WERI-Rb-1 (cell line): Measurements from ENCODE around the gene KIAA0232.

Experiments
- DNase-seq: peaks from one replicate; pipeline ENCODE4 v3.0.0-alpha.2; 2020
- H3K27ac ChIP-seq: fragments of 250-450 bp; sonication (Bioruptor Pico); 2 replicates; pipeline ENCODE4 v1.5.1; 2020; ENCODE audit warnings: mild to moderate bottlenecking, moderate library complexity
- H3K27me3 ChIP-seq: fragments of 250-450 bp; sonication (Bioruptor Pico); 2 replicates; pipeline ENCODE4 v1.5.1; 2021; ENCODE audit warnings: mild to moderate bottlenecking, low read depth, moderate library complexity; ENCODE audit not compliant: insufficient read depth, severe bottlenecking
- H3K36me3 ChIP-seq: fragments of 250-450 bp; sonication (Bioruptor Pico); 2 replicates; pipeline ENCODE4 v1.5.1; 2020; ENCODE audit warnings: mild to moderate bottlenecking, moderate library complexity
- H3K4me3 ChIP-seq: 2 replicates; pipeline ENCODE4 v1.5.1; 2011; ENCODE audit warnings: low read depth, mild to moderate bottlenecking, control low read depth, low read length
- H3K9me3 ChIP-seq: fragments of 250-450 bp; sonication (Bioruptor Pico); 2 replicates; pipeline ENCODE4 v1.5.1; 2021; ENCODE audit warnings: mild to moderate bottlenecking, moderate library complexity; ENCODE audit not compliant: severe bottlenecking
- CTCF ChIP-seq: IDR thresholded peaks from 2 replicates; pipeline ENCODE4 v1.5.1; 2011; ENCODE audit warnings: low read depth, mild to moderate bottlenecking, control low read depth, inconsistent platforms, low read length

KIAA0232 gene

DNA sequence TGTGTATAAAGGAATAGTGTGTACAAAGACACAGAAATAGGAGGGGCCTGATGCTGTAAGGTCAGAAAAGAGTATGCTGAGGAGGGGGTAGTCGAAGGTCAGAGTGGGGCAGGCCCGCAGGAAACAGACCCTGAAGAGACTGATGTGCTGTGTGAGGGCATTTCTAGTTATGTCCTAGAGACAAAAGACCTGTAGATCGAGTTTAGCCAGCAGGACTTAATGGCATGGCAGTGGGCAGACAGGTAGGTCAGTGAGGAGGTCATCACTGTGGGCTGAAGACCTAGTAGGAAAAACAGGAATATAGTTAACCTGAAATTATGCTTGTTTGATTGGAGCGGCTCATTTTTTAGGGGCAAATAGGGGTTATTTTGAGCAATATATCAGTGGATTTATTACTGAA, 57.1 kb downstream of the KIAA0232 start:
- no peak overlapping the region for H3K4me3 ChIP-seq
- H3K27me3 ChIP-seq, result no peaks in the 10 kb centered on the region
- H3K9me3 ChIP-seq, result no peaks in the 10 kb centered on the region
- no peak for DNase-seq
- H3K36me3 ChIP-seq, result peaks cover 39% of the 10 kb centered on the region
- H3K27ac ChIP-seq, result no peak overlapping the region
- TF ChIP-seq CTCF, result no peak

DNA sequence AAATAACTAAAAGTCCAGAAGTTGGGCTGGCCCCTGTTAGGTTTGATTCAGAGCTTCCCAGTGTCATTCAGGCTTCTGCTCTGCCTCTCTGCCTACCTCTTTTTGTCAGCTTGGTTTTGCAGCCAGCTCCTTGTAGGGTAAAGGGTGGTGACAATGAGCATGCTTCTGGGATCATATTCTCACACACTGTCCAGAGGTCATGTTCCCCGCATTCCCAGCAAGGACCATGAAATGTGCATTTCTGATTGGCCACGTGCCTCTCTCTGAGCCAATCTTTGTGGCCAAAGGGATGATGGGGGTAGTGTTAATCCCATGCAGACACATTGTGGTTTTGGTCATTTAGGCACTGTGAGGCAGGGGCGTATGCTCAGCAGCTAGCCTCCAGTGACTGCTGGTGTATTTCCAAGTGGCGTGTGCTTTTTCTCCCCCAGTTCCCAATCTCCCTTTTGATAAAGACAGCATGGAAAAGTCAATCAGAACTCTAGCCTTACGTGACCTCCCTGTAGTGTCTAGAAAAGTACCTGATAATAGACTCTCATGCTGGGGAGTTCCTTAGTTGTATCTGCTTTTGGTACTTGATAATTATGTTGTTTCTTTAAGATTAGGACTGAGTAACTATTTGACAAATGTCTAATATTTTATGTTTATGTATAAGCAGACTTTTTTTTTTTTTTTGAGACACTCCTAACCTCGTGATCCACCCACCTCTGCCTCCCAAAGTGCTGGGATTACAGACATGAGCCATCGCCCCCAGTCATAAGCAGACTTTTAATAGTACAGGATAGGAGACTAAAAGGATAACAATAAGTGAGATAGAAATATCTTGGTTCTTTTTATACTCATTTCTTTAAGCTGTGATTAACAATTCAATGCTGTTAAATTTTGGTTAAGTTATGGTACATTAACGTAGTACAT, 57.8 kb downstream of the KIAA0232 start:
- H3K9me3 ChIP-seq, result no peaks in the 10 kb centered on the region
- H3K27me3 ChIP-seq, result no peaks in the 10 kb centered on the region
- peaks cover 39% of the 10 kb centered on the region for H3K36me3 ChIP-seq
- H3K27ac ChIP-seq, result no peak overlapping the region
- DNase-seq, result no peak
- no peak for TF ChIP-seq CTCF
- no peak overlapping the region for H3K4me3 ChIP-seq

- no peak overlapping the region for H3K27ac ChIP-seq
- H3K9me3 ChIP-seq, result no peaks in the 10 kb centered on the region
- DNase-seq, result peak; percentile 36
- H3K36me3 ChIP-seq, result peaks cover 63% of the 10 kb centered on the region
- no peaks in the 10 kb centered on the region for H3K27me3 ChIP-seq
- no peak overlapping the region for H3K4me3 ChIP-seq
- no peak for TF ChIP-seq CTCF
Measured at GRCh38 chr4:6845027-6845426, 62.5 kb downstream of the KIAA0232 start.

DNA sequence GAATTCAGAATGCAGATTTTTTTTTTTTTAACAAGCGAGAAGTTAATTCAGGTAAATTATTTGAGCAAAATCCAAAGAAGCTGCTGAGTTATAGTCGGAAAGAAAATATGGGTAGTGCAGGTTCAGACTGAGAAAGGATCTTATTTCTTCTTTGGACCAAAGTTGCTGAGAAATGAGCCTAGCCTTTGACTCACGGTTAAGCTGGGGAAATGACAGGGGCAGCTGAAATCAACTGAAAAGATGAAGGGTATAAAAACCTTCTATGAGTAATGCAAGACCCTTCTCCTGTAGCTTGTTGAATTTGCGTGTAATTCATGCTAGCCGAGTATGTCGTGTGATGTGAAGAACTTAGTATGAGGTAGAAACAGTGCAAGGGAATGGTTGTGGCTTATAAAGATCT, 63.0 kb downstream of the KIAA0232 start:
- Histone ChIP-seq H3K9me3 (no peaks in the 10 kb centered on the region), H3K27ac (no peak overlapping the region), H3K27me3 (no peaks in the 10 kb centered on the region), H3K36me3 (peaks cover 67% of the 10 kb centered on the region), H3K4me3 (no peak overlapping the region)
- DNase-seq, result no peak
- no peak for TF ChIP-seq CTCF

- no peaks in the 10 kb centered on the region for H3K27me3 ChIP-seq
- DNase-seq, result no peak
- H3K9me3 ChIP-seq, result no peaks in the 10 kb centered on the region
- no peak overlapping the region for H3K4me3 ChIP-seq
- TF ChIP-seq CTCF, result no peak
- H3K27ac ChIP-seq, result no peak overlapping the region
- peaks cover 73% of the 10 kb centered on the region for H3K36me3 ChIP-seq
Measured at GRCh38 chr4:6847178-6847577, 64.7 kb downstream of the KIAA0232 start.
